ENCODE measurements around the gene ARHGAP26.

ARHGAP26 gene

DNA sequence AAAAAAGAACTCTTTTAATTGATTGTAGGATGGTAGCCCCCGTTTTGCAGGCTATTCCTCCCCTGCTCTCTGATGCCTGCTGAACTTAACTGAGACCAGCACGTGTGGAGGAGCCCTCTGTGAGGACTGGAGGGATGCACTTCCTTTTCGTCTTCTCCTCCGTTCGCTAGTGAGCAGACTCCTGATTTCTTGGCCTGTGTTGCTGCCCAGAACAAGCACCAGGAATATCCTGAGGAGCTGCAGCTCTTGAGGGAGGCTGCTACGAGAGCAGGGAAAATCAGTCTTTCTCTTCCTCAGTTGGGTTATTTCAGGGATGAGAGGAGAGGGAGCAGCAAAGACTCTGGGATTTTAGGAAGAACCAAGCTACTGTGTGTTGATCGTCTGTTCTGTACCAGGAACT, 74.7 kb downstream of the ARHGAP26 start:
- no peak for DNase-seq (ENCODE audit: extremely low read depth, low read depth)
- no peak overlapping the region for H3K4me3 ChIP-seq (replicated peaks; ENCODE audit: low read depth, low read length)
- TF ChIP-seq, protein P1, sequence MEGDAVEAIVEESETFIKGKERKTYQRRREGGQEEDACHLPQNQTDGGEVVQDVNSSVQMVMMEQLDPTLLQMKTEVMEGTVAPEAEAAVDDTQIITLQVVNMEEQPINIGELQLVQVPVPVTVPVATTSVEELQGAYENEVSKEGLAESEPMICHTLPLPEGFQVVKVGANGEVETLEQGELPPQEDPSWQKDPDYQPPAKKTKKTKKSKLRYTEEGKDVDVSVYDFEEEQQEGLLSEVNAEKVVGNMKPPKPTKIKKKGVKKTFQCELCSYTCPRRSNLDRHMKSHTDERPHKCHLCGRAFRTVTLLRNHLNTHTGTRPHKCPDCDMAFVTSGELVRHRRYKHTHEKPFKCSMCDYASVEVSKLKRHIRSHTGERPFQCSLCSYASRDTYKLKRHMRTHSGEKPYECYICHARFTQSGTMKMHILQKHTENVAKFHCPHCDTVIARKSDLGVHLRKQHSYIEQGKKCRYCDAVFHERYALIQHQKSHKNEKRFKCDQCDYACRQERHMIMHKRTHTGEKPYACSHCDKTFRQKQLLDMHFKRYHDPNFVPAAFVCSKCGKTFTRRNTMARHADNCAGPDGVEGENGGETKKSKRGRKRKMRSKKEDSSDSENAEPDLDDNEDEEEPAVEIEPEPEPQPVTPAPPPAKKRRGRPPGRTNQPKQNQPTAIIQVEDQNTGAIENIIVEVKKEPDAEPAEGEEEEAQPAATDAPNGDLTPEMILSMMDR (IDR thresholded peaks at IDR 0.05; ENCODE audit: low read depth, low read length, missing control alignments): no peak

DNA sequence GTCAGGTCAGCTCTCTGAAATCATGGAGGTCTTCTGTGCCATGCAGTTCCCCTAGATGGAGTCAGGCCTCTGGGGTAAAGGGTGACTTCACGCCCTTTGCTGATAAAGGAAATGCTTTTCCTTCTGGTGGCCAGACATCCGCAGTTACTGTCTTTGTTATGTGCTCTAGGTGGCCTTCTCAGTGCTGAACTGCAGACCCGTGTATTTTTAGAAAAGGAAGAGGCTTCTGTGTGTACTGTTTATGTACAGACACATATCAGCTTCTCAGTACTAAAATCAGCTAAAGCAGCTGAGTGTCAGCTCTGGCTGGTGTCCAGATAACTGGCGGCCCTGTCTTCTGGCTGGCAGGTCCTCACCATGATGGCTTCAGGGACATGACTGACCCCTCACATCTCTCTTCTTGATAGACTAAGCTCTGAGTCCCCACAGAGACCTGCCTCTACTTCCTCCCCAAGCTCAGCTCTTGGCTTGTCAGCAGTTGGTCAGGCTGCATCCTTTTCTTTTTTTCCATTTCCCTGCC, 75.3 kb downstream of the ARHGAP26 start:
- DNase-seq (ENCODE audit: extremely low read depth, low read depth): no peak
- H3K4me3 ChIP-seq (replicated peaks; ENCODE audit: low read depth, low read length): no peak overlapping the region
- TF ChIP-seq, protein P1 (IDR thresholded peaks at IDR 0.05; ENCODE audit: low read depth, low read length, missing control alignments): no peak

DNA sequence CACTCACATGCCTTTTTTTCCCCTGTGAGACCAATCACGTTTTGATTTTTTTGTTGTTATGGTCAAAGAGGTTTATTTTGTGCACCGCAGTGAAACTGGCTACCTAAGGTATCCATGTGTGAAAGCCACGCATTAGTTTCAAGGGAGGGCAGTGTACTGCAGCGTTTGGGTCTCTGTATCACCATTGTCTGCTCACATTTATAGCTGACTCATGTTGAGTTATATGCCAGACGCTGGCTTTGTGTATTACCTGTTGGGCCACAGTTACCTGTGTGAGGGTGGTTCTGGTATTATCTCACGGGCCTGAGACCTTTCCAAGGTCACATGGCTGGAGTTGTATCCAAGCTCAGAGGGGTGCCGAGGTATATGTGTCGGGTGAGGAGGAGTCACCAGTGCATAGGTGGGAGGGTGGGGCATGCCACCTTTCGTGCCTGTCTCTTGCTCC, 75.8 kb downstream of the ARHGAP26 start:
- no peak overlapping the region for H3K4me3 ChIP-seq (replicated peaks; ENCODE audit: low read depth, low read length)
- DNase-seq (ENCODE audit: extremely low read depth, low read depth): no peak
- TF ChIP-seq, protein P1 (IDR thresholded peaks at IDR 0.05; ENCODE audit: low read depth, low read length, missing control alignments): no peak

DNA sequence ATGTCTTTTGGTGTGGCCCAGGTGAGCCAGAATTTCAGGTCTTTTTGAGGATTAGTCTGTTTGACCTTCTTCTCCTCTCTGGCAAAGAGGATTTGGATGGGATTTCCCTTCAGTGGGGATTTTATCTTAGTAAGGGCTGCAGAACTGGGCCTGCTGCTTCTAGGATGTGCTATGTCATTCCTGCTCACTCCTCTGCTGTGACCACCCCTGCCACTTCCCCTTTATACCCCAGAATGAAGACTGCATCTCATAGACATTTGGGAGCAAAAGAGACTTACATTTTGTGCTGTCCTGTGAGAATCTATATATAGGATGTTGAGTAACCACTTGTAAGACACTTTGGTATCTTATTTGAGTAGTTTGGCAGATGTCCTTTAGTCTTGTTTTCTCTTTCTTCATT, 76.2 kb downstream of the ARHGAP26 start:
- no peak overlapping the region for H3K4me3 ChIP-seq (replicated peaks; ENCODE audit: low read depth, low read length)
- no peak for DNase-seq (ENCODE audit: extremely low read depth, low read depth)

DNA sequence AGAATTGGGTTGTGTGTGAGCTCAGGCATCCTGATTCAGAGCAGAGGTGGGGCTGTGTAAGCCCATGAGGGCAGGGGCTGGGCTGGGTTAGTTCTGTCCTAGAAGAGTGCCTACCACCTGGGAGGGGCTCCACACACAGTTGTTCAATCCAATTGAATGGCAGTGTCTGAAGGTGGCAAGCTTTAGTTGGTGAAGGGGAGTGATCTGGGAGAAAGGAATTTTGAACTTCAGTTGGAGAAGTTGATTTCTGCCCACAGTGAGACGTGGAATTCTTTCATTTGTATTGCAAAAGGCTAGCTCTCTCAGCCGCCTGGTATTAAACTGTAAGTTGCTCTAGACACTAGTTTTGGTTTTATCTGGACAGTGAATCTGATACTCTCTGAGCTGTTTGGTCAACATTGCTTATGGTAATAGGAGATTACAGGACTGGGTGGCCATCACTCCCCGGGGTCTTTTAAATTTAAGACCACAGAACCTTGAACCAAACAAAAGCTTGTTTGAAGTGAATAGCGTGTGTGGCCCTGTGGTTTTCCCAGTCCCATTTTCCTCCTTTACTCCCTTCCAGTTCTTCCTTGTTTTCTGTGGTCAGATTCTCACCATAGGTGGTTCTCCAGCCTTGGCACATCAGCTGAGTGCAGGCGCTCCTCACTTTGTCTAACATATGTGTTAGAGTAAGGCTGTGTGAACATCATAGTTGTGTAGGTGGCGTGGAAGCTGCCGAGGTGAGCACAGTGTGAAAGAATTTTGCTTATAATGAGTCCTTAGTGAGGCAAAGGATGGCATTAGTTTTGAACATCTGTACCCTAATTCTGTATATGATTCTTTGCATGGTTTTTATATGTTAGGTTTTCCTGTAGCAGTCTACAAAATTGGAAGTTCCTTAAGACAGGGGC, 78.0 kb downstream of the ARHGAP26 start:
- H3K4me3 ChIP-seq (replicated peaks; ENCODE audit: low read depth, low read length): no peak overlapping the region
- TF ChIP-seq, protein P1 (IDR thresholded peaks at IDR 0.05; ENCODE audit: low read depth, low read length, missing control alignments): no peak
- no peak for DNase-seq (ENCODE audit: extremely low read depth, low read depth)

More for the DNA sequence above, 76.2 kb downstream of the ARHGAP26 start:
- TF ChIP-seq, protein P1 (IDR thresholded peaks at IDR 0.05; ENCODE audit: low read depth, low read length, missing control alignments): no peak

GRCh38 chr5:142849466-142849865, 79.3 kb downstream of the ARHGAP26 start:
- DNase-seq (ENCODE audit: extremely low read depth, low read depth): no peak

More at GRCh38 chr5:142849466-142849865, 79.3 kb downstream of the ARHGAP26 start:
- no peak overlapping the region for H3K4me3 ChIP-seq (replicated peaks; ENCODE audit: low read depth, low read length)
- TF ChIP-seq, protein P1 (IDR thresholded peaks at IDR 0.05; ENCODE audit: low read depth, low read length, missing control alignments): no peak

Measured in HFF-Myc (cell line).